Bronchial epithelial cell (primary cell): ENCODE results near the gene AKAP6. TPM values are rescaled to one million over a fixed set of nuclear protein-coding genes. Genes with fewer than 3 reads are reported as not detected.
A peak's percentile ranks its signal among the peaks of the same experiment; 100 is the strongest.
"Not testable (repeated sequence)": the region's sequence is repeated elsewhere in the genome, so short reads cannot be mapped to it uniquely, and the experiment has no call there.

Source experiments
- DNase-seq: peaks from one replicate; pipeline ENCODE4 v3.0.0-alpha.2; 2010; ENCODE audit warnings: low read depth
- FAIRE-seq: peaks from 2 replicates; lab custom pipeline; 2011; peaks lifted over from hg19 to GRCh38; lab: Jason Lieb, UNC
- H3K27me3 ChIP-seq: 2 replicates; pipeline ENCODE4 v1.5.1; 2011; ENCODE audit warnings: low read length; ENCODE audit not compliant: control insufficient read depth, insufficient read depth
- H3K36me3 ChIP-seq: 2 replicates; pipeline ENCODE4 v1.5.1; 2011; ENCODE audit warnings: low read length; ENCODE audit not compliant: control insufficient read depth, insufficient read depth
- H3K4me3 ChIP-seq: 2 replicates; pipeline ENCODE4 v1.5.1; 2011; ENCODE audit warnings: mild to moderate bottlenecking, low read depth, low read length, control low read depth
- total RNA-seq: library from RNA; depleted of rRNA; stranded (reverse); fragments of >200 nt; gene quantifications from 2 replicates; pipeline ENCODE4 v1.2.1, GENCODE V29; 2014
- TF ChIP-seq, protein P1 (sequence below): IDR thresholded peaks from 2 replicates; pipeline ENCODE4 v1.5.1; 2011; ENCODE audit warnings: mild to moderate bottlenecking, moderate library complexity, low read length, control low read depth, inconsistent platforms; ENCODE audit not compliant: insufficient read depth, severe bottlenecking

Gene AKAP6
- total RNA-seq, 1 donor from 2014 or later: 4.2 TPM

GRCh38 chr14:32774214-32774613 lies 445.1 kb downstream of the AKAP6 start:
- TF ChIP-seq, protein P1, sequence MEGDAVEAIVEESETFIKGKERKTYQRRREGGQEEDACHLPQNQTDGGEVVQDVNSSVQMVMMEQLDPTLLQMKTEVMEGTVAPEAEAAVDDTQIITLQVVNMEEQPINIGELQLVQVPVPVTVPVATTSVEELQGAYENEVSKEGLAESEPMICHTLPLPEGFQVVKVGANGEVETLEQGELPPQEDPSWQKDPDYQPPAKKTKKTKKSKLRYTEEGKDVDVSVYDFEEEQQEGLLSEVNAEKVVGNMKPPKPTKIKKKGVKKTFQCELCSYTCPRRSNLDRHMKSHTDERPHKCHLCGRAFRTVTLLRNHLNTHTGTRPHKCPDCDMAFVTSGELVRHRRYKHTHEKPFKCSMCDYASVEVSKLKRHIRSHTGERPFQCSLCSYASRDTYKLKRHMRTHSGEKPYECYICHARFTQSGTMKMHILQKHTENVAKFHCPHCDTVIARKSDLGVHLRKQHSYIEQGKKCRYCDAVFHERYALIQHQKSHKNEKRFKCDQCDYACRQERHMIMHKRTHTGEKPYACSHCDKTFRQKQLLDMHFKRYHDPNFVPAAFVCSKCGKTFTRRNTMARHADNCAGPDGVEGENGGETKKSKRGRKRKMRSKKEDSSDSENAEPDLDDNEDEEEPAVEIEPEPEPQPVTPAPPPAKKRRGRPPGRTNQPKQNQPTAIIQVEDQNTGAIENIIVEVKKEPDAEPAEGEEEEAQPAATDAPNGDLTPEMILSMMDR: no peak
- Histone ChIP-seq H3K36me3 (no peaks in the 10 kb centered on the region), H3K27me3 (no peaks in the 10 kb centered on the region), H3K4me3 (no peak overlapping the region)
- DNase-seq (no peak), FAIRE-seq (no peak)

DNA sequence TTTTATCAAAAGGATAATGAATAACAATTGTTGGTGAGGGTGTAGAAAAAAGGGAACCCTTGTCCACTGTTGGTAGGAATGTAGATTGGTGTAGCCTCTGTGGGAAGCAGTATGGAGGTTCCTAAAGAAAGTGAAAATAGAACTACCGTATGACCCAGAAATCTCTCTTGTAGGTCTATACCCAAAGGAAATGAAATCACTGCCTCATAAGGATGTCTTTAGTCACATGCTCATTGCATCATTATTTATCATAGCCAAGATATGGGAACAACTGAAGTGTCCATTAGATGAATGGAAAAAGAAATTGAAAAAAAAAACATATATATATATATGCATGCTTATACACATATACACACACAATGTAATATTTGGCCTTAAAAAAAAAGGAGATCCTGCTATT lies 450.7 kb downstream of the AKAP6 start:
- no peaks in the 10 kb centered on the region for H3K27me3 ChIP-seq
- TF ChIP-seq, protein P1: no peak
- H3K36me3 ChIP-seq: no peaks in the 10 kb centered on the region
- FAIRE-seq: no peak
- DNase-seq: peak; percentile 4
- no peak overlapping the region for H3K4me3 ChIP-seq

- Histone ChIP-seq H3K36me3 (no peaks in the 10 kb centered on the region), H3K4me3 (no peak overlapping the region), H3K27me3 (no peaks in the 10 kb centered on the region)
- TF ChIP-seq, protein P1: no peak
- DNase-seq (no peak), FAIRE-seq (no peak)
Measured at GRCh38 chr14:32784405-32784804, 455.3 kb downstream of the AKAP6 start.

- Histone ChIP-seq H3K4me3 (no peak overlapping the region), H3K36me3 (no peaks in the 10 kb centered on the region), H3K27me3 (no peaks in the 10 kb centered on the region)
- FAIRE-seq (no peak), DNase-seq (no peak)
- TF ChIP-seq, protein P1: no peak
Measured at GRCh38 chr14:32785585-32785984, 456.5 kb downstream of the AKAP6 start.

DNA sequence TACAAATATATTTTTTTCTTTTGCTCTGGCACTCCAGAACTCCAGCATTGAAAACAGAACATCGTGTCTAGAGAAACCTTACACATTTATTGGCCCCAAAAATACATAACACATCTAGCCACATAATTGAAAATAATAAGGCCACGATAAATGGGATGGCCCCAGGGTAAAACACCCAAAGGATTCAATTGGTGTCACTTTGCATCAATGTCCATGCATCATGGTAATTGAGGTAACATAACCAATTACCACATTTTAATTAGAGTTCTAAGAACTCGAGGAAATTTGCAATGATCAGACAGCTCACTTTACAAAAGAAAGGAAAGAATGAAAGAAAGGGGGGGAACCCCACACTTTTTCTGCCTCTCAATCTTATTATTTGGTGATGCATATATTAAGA lies 457.8 kb downstream of the AKAP6 start:
- Histone ChIP-seq H3K27me3 (no peaks in the 10 kb centered on the region), H3K4me3 (no peak overlapping the region), H3K36me3 (no peaks in the 10 kb centered on the region)
- TF ChIP-seq, protein P1: no peak
- no peak for DNase-seq
- FAIRE-seq: no peak

- not testable (repeated sequence) for DNase-seq, H3K4me3 ChIP-seq, H3K36me3 ChIP-seq, H3K27me3 ChIP-seq, FAIRE-seq
Measured at GRCh38 chr14:32793033-32793432, 463.9 kb downstream of the AKAP6 start.
